ENCODE measurements around the gene PIK3CG.
"Not testable (repeated sequence)": the region's sequence is repeated elsewhere in the genome, so short reads cannot be mapped to it uniquely, and the experiment has no call there.

The PIK3CG gene

GRCh38 chr7:106865130-106866041, at the start of gene PIK3CG:
PIK3CG (plus strand) TSS chr7:106865282; CDS start chr7:106867562, 2,280 bp downstream.
- no peak for DNase-seq (ENCODE audit: extremely low read depth in 1 of 2, low read depth in 1 of 2)

DNA sequence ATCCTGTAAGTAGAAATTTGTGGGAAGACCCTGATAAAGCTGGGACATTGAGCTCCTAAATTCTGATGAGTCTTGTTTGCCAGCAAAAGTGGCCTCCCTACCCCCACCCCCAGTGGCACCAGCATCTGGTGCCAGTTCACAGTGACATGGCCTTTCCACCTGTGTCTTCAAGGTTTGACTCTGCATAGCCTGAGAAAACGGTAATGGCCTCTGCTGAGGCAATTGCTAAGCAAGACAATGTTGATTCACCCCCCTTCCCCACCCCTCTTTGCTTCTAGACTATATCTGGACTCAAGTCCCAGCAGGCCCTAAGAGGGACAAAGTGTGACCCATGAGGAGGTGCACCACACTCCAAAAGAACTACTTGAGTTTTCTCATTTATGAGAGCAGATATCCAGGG, 48.0 kb upstream of the PIK3CG start:
- no peak for DNase-seq (ENCODE audit: extremely low read depth in 1 of 2, low read depth in 1 of 2)

- DNase-seq (ENCODE audit: extremely low read depth in 1 of 2, low read depth in 1 of 2) = no peak
Measured at GRCh38 chr7:106818736-106819135, 46.3 kb upstream of the PIK3CG start.

- DNase-seq (ENCODE audit: extremely low read depth in 1 of 2, low read depth in 1 of 2) = no peak
Measured at GRCh38 chr7:106819546-106819945, 45.5 kb upstream of the PIK3CG start.

GRCh38 chr7:106820321-106821217, 44.5 kb upstream of the PIK3CG start:
- no peak for DNase-seq (ENCODE audit: extremely low read depth in 1 of 2, low read depth in 1 of 2)

DNA sequence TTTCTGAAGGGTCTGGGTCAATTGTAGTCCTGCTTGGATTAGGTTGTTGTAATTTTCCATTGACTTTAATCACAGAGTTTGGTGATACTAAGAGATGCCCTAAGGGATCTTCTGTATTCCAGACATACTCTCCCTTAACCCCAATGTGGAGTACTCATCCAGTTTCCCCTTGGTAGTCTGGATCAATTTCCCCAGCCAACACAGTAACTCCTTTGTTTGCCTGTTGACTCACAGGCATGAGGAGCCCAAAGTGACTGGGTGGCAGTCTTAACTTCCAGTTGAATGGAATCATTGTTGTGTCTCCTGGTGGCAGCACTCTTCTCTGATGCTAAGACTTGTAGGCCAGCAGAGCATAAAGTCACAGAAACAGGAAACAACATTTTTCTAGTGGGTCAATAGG, 41.5 kb upstream of the PIK3CG start:
- DNase-seq (ENCODE audit: extremely low read depth in 1 of 2, low read depth in 1 of 2) = no peak

DNA sequence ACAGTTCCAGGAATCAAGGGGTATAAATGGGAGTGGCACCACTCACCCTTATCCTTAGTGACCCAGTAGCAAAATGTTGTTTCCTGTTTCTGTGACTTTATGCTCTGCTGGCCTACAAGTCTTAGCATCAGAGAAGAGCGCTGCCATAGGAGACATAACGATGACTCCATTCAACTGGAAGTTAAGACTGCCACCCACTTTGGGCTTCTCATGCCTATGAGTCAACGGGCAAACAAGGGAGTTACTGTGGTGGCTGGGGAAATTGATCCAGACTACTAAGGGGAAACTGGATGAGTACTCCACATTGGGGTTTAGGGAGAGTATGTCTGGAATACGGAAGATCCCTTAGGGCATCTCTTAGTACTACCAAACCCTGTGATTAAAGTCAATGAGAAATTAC, 40.6 kb upstream of the PIK3CG start:
- no peak for DNase-seq (ENCODE audit: extremely low read depth in 1 of 2, low read depth in 1 of 2)

DNA sequence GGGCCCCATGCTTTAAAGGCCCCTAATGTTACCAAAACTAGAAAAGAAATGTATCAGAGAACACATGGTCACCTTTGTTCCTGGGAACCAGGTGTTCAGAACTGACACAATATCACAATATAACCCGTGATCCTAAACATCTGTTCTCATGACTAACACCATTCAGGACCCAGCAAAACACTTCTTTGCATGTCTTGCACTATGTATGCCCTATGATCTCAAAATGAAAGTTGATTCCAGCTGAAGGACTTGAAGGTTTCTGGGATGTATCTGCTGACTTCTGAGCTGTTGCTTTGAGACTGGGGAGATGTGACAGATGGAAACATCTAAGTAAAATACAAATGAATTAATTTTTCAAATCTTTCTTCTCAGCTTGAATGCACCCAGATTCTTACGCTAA, 37.5 kb upstream of the PIK3CG start:
- DNase-seq (ENCODE audit: extremely low read depth in 1 of 2, low read depth in 1 of 2) = no peak

DNA sequence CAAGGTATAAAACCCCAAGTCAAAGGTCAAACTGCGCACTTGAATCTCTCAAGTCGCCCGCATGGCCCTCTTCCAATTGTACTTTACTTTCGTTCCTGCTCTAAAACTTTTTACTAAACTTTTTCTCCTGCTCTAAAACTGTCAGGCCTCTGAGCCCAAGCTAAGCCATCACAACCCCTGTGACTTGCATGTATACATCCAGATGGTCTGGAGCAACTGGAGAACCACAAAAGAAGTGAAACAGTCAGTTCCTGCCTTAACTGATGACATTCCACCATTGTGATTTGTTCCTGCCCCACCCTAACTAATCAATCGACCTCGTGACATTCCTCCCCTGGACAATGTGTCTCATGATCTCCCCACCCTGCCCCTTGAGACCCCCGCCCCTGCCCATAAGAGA, 35.6 kb upstream of the PIK3CG start:
- DNase-seq (ENCODE audit: extremely low read depth in 1 of 2, low read depth in 1 of 2) = no peak

DNA sequence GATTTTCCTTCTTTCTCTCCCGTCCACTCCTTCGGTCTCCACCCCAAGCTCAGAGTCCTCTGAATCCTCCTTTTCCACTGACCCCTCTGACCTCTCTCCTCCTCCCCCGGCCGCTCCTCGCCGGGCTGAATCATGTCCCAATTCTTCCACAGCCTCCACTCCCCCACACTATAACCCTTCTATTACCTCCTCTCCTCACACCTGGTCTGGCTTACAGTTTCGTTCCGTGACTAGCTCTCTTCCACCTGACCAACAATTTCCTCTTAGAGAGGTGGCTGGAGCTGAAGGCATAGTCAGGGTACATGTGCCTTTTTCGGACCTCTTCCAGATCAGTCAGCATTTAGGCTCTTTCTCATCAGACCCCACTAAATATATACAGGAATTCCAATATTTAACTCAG, 34.2 kb upstream of the PIK3CG start:
- not testable (repeated sequence) for DNase-seq (ENCODE audit: extremely low read depth in 1 of 2, low read depth in 1 of 2)

- DNase-seq (ENCODE audit: extremely low read depth in 1 of 2, low read depth in 1 of 2) = no peak
Measured at GRCh38 chr7:106836816-106837215, 28.3 kb upstream of the PIK3CG start.

GRCh38 chr7:106839511-106839910, 25.6 kb upstream of the PIK3CG start:
- DNase-seq (ENCODE audit: extremely low read depth in 1 of 2, low read depth in 1 of 2) = no peak

- no peak for DNase-seq (ENCODE audit: extremely low read depth in 1 of 2, low read depth in 1 of 2)
Measured at GRCh38 chr7:106840342-106840741, 24.7 kb upstream of the PIK3CG start.

GRCh38 chr7:106841896-106842390, 23.1 kb upstream of the PIK3CG start:
- DNase-seq (ENCODE audit: extremely low read depth in 1 of 2, low read depth in 1 of 2) = no peak

DNA sequence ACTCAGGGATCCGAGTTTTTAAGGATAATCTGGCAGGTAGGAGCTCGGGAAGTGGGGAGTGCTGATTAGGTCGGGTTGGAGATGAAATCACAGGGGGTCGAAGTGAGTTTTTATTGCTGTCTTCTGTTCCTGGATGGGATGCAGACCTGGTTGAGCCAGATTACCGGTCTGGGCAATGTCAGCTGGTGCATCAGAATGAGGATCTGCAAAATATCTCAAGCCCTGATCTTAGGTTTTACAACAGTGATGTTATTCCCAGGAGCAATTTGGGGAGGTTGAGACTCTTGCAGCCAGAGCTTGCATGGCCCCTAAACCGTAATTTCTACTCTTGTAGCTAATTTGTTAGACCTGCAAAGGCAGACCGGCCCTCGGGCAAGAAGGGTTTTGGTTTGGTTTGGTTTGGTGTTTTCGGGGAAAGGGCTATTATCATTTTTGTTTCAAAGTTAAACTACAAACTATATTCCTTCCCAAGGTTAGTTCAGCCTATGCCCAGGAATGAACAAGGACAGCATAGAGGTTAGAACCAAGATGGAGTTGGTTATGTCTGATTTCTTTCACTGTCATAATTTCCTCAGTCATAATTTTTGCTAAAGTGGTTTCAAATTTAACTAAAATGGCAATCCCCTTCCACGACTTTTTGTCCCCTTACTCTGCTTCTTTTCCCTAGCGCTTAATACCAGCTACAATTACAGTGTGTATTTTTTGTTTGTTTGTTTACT, 20.6 kb upstream of the PIK3CG start:
- DNase-seq (ENCODE audit: extremely low read depth in 1 of 2, low read depth in 1 of 2) = no peak

GRCh38 chr7:106848049-106848448, 17.0 kb upstream of the PIK3CG start:
- no peak for DNase-seq (ENCODE audit: extremely low read depth in 1 of 2, low read depth in 1 of 2)

- DNase-seq (ENCODE audit: extremely low read depth in 1 of 2, low read depth in 1 of 2) = no peak
Measured at GRCh38 chr7:106848851-106849442, 16.1 kb upstream of the PIK3CG start.

DNA sequence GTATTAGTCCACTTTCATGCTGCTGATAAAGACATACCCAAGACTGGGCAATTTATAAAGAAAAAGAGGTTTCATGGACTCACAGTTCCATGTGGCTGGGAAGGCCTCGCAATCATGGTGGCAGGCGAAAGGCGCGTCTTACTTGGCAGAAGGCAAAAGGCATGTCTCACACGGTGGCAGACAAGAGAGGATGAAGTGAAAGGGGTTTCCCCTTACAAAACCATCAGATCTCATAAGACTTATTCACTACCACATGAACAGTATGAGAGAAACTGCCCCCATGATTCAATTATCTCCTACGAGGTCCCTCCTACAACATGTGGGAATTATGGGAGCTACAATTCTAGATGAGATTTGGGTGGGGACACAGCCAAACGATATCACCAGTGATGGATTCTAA, 13.4 kb upstream of the PIK3CG start:
- DNase-seq (ENCODE audit: extremely low read depth in 1 of 2, low read depth in 1 of 2) = not testable (repeated sequence)

- DNase-seq (ENCODE audit: extremely low read depth in 1 of 2, low read depth in 1 of 2) = no peak
Measured at GRCh38 chr7:106853250-106853908, 11.7 kb upstream of the PIK3CG start.

DNA sequence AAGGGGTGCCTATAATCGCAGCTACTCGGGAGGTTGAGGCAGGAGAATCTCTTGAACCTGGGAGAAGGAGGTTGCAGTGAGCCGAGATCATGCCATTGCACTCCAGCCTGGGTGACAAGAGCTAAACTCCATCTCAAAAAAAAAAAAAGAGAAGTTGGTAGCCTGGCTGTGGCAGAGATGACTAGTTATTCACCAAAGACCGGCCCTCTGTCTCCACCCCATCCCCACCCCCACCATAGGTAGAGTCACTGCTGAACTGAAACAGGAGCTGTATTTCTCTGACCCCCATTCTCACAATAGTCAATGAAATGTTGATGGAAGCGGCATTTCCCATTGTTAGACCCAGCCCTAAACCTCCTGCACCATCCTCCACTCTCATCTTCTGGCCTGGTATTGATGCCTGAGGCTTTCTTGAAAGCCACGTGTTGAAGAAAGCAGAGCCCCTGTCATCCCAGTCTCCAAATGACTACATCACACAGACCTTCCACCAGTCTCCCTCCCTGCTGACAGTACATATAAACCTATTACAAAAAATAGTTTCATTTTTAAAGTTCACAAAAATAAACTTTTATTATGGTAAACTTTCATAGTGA, 9.4 kb upstream of the PIK3CG start:
- no peak for DNase-seq (ENCODE audit: extremely low read depth in 1 of 2, low read depth in 1 of 2)

Measured in activated CD8-positive, alpha-beta memory T cell treated with anti-CD3 and anti-CD28 coated beads for 1 hour (primary cell).